AML-193 (cell line): Measurements from ENCODE around the gene NME7.
"Not testable (repeated sequence)": the region's sequence is repeated elsewhere in the genome, so short reads cannot be mapped to it uniquely, and the experiment has no call there.

ENCODE experiments used
- DNase-seq, 2 experiments: peaks; one replicate each; lab custom pipeline; 2025; lab: John Stamatoyannopoulos, UW

Gene NME7

DNA sequence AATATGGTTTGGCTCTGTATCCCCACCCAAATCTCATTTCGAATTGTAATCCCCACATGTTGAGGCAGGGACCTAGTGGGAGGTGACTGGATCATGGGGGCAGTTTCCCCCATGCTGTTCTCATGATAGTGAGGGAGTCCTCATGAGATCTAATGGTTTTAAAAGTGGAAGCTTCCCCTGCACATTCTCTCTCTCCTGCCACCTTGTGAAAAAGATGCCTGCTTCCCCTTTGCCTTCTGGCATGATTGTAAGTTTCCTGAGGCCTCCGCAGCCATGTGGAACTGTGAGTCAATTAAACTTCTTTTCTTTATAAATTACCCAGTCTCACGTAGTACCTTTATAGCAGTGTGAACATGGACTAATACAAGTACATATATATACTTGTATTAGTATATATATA, 25.5 kb downstream of the NME7 start:
- DNase-seq = not testable (repeated sequence)

DNA sequence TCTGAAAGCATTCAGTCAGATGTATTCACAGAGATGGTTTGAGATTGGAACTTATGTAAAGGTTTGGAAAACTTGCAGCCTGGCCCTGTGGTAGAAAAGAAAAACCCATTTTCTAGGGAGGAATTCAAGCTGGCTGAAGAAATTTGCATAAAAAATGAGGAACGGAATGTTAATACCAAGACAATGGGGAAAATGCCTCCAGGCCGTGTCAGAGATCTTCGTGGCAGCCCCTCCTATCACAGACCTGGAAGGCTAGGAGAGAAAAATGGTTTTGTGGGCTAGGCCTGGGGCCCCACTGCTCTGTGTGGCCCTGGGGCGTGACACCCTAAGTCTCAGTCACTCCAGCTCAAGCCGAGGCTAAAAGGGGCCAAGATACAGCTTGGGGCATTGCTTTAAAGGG, 26.7 kb downstream of the NME7 start:
- DNase-seq = no peak

DNA sequence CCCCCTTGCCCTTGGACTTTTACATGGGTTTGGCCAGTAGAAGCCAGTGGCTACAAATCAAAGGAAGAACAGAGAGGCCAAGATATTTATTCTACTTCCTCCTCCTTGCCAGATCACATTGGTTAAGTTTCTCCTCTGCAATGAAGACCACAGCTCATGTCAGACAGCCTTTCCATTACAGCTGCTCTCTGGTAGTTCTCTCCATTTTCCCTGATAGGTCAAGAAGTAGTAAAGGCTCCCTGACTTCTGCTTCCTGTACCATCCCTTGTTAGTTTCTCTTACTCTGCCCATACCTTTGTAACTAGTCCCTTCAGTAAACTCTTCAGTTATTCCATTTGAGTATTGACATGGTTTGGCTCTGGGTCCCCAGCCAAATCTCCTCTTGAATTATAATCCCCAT, 27.8 kb downstream of the NME7 start:
- DNase-seq = no peak

DNA sequence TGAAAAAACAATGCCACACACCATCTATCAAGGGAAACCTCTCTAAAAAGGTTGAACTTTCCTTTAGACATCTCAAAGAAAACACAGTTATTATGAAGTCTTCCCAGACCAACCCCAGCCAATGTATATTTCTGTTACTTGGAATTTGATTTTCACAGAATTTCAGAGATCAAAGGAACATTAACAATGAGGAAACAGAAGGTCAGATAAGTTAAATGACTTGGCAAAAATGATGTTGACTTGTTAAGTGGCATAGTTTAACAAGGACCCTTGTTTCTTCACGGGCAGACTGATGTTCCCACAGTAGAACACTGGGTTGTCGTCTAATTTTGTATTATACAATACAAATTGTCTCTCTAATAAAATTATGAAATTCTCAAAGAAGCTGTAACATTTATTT, 29.0 kb downstream of the NME7 start:
- no peak for DNase-seq

DNA sequence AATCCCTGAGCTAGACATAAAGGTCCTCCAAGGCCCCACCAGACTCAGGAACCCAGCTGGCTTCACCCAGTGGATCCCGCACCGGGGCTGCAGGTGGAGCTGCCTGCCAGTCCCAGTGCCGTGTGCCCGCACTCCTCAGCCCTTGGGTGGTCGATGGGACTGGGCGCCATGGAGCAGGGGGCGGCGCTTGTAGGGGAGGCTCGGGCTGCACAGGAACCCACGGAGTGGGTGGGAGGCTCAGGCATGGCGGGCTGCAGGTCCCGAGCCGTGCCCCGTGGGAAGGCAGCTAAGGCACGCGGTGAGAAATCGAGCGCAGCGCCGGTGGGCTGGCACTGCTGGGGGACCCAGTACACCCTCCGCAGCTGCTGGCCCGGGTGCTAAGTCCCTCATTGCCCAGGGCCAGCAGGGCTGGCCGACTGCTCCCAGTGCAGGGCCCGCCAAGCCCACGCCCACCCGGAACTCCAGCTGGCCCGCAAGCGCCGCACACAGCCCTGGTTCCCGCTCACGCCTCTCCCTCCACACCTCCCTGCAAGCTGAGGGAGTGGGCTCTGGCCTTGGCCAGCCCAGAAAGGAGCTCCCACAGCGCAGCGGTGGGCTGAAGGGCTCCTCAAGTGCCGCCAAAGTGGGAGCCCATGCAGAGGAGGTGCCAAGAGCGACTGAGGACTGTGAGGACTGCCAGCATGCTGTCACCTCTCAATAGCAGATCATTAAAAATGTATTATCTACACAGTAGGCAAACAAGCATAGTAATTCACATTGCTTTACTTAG, 30.5 kb downstream of the NME7 start:
- not testable (repeated sequence) for DNase-seq

DNA sequence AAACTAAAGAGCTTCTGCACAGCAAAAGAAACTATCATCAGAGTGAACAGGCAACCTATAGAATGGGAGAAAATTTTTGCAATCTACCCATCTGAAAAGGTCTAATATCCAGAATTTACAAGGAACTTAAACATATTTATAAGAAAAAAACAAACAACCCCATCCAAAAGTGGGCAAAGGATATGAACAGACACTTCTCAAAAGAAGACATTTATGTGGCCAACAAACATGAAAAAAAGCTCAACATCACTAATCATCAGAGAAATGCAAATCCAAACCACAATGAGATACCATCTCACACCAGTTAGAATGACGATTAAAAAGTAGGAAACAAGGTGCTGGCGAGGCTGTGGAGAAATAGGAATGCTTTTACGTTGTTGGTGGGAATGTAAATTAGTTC, 32.9 kb downstream of the NME7 start:
- not testable (repeated sequence) for DNase-seq

DNA sequence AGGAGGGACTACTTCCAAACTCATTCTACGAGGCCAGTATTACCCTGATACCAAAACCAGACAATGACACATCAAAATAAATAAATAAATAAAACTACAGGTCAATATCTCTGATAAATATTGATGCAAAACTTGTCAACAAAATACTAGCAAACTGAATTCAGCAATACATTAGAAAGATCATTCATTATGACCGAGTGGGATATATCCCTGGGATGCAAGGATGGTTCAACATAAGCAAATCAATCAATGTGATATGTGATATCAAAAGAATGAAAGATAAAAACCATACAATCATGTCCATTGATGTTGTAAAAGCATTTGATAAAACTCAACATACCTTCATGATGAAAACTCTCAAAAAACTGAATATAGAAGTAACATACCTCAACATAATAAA, 36.7 kb downstream of the NME7 start:
- DNase-seq = no peak

DNA sequence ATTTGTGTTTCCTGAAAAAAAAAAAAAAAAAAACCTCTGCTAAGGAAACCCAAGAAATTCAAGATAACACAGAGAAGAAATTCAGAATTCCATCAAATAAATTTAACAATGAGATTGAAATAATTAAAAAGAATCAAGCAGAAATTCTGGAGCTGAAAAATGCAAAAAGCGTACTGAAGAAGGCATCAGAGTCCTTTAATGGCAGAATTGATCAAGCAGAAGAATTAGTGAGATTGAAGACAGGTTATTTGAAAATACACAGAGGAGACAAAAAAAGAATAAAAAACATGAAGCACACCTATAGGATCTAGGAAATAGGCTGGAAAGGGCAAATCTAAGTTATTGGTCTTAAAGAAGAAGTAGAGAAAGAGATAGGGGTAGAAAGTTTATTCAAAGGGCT, 38.2 kb downstream of the NME7 start:
- no peak for DNase-seq

DNA sequence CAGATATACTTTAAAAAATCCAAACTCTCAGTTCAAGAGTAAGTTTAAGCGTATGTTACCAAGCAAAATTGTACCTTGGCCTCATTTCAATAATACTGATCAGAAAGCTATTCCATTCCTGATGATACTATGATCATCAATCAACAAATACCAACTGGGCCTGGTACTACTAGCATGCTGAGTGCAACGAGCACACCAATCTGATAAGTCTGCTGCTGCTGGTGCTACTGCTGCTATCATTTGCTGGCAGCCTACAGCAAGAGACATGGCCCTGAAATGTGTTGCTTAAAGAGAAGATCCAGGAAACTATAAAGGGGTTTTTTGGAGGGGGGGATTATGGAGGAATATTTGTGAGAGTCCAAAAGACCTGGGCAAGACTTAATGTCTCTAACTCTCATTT, 39.7 kb downstream of the NME7 start:
- DNase-seq = no peak

DNA sequence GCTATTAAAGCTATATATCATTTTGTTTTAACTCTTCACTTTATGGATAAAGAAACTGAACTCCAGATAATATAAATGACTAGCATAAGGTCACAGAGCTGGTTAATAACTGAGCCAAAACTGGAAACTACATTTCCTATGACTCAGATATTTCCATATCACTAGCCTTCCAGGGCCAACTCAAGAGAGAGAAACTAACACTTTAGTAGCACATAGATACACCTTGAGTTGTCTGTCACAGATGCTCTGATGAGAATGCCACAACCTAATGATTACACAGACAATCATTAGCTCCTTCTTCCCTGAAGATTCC, 40.7 kb downstream of the NME7 start:
- DNase-seq = peak in 1 of 2 experiments; percentile 14

DNA sequence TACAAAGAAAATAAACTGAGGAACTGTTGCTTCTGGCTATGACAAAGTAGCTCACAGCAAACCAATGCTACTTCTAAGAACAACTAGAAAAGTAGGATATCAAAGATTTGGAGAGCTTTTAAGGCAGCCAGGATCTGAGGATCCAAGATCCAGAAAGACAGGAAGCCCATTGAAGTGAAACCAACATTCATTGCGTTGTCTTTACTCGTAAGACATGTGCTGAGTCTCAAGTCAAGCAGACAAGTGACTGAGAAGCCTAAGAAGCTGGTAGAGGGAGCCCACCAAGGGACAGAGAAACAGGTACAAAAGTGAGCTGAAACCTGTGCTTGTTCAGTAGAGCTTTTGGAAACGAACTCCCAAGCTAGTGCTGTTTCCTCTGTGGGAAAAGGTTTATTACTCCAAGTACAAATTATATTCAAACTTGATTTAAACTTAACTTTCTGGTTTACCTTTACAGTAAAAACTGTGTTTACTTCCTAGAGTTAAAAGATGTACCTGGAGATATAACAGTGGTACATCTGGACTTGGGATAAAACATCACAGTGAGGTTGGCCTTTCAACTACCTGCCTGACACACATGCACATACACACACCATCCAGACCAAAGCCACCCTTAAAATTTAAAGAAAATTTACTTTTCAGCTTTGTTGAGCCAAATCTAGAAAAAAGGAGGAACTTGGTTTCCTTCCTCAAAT, 41.2 kb downstream of the NME7 start:
- DNase-seq = peak in 1 of 2 experiments; percentile 17

DNA sequence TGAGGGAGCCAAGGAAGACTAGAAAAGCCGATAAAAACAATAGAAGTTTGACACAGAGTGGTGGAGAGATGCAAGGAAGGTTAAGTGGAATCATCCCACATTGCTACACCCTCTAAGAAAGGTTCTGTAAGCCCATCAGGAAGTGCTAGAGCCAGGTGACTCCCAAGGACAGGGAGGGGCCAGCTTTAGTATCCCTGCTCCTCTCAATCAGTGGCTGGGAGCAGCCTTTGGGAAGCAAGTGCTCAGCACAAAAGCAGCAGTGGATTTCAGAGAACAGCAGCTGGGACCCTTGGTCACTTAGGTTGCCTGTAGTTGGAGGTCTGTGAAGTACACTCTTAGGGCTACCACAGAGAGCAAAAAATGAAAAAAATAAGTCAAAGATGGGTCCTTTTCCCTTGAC, 42.5 kb downstream of the NME7 start:
- no peak for DNase-seq

DNA sequence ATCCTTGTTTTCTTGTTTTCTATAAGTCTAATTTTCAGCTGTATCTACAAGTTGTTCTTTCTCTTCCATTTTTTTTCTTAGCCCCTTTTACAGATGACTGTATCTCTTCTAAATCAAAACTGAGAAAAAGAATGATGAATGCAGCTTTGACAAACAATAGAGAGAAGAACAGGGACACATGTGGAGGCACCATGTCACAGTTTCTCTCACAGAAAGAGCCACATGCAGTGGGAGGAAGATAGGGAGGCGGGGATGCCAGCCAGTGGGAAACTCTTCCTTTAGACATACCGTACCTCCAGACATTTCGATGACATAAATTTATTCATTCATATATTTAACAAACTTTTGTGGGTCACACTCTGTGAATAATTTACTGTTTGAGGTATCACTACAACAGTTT, 45.5 kb downstream of the NME7 start:
- DNase-seq = no peak

DNA sequence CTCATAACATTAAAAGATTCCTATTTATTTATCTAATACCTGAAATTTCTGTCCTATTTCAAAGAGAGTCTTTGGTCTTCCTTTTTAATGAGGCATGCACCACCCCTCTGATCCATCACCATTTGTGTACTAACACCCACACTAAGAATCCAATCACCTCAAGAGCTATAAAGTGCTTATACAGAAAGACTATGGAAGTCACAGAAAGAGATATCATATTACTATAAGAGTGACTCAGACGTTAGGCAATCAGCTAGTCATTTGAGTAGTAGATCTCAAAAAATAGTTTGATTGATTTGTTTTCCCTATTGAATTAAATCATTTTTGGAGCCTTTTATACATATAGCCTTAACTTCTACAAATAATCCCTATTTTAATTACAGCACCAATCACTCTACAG, 46.1 kb downstream of the NME7 start:
- DNase-seq = no peak

DNA sequence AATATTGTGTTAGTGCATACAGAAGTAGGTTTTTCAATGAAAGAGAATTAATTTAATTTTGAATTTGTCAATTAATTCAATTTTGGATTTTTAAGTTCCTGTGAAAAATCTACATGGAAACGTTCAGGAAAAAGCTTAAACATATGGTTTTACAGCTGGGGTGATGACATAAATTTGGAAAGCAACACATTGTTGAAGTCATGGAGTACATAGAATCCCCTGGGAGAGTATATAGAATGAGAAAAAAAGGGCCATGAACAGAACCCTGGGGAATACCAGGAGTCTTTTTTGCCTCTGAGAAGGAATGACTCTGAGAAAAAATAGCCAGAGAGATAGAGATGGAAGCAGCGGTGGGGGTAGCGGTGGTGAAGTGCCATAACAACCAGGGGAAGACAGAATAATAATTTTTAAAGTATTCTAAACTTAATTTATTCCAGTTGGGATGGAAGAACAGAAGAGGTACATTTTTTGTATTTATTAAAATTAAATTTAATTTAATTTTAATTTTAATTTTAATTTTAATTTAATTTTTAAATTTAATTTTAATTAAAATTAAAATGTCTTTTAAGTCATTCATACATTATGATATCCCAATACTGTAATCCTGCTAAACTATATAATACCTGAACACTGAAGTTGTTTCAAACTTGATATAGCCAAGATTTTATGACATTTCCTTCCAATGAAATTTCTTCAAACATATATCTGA, 48.9 kb downstream of the NME7 start:
- no peak for DNase-seq

DNA sequence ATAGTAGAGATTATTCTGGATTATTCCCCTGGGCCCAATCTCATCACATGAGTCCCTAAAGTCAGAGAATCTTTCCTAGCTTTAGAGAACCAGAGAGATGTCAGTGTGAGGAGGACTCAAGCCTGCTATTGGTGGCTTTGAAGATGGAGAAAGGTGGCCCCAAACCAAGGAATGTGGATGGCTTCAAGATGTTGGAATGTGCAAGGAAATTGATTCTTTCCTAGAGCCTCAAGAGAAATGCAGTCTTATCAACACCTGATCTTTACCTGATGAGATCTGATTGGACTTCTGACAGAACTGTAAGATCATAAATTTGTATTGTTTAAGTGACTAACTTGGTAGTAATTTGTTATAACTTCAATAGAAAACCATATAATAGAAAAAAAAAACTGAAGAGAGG, 51.0 kb downstream of the NME7 start:
- no peak for DNase-seq

DNA sequence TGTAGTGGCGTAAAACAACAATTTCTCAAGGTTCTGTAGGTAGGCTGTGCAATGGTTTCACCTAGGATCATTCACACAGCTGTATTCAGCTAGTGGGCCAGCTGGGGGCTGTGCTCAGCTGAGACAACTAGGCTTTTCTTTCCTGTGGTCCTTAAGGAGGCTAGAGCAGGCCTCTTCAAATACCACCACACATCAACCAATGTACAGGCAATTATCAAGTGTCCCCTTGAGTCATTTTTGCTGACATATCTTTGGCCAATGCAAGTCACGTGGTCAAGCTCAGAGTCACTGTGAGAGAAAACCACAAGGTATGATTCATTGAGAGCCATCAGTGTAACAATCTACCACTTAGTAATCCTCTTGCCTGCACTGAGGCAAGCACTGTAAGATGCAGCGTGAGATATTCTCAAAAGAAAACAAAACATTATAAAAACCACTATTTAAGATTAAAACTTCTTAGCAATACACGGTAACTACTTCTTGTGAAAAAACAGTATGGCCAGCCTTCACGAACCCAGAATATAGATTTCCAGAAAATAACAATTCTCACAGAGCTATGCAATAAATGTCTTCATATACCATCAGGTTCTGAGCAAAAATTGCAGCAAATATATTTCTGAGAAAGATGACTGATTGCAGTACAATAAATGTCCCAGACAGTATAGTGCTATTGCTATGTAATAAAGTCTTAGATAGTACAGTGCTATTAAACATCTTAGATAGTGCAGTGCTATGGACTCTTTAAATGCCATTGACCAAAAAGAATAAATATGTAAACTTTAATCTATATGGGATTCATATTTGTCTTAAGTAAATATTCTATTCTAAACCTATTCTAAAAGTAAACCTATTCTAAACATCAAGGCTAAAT, 55.3 kb downstream of the NME7 start:
- DNase-seq = peak; percentile 82 to 83

DNA sequence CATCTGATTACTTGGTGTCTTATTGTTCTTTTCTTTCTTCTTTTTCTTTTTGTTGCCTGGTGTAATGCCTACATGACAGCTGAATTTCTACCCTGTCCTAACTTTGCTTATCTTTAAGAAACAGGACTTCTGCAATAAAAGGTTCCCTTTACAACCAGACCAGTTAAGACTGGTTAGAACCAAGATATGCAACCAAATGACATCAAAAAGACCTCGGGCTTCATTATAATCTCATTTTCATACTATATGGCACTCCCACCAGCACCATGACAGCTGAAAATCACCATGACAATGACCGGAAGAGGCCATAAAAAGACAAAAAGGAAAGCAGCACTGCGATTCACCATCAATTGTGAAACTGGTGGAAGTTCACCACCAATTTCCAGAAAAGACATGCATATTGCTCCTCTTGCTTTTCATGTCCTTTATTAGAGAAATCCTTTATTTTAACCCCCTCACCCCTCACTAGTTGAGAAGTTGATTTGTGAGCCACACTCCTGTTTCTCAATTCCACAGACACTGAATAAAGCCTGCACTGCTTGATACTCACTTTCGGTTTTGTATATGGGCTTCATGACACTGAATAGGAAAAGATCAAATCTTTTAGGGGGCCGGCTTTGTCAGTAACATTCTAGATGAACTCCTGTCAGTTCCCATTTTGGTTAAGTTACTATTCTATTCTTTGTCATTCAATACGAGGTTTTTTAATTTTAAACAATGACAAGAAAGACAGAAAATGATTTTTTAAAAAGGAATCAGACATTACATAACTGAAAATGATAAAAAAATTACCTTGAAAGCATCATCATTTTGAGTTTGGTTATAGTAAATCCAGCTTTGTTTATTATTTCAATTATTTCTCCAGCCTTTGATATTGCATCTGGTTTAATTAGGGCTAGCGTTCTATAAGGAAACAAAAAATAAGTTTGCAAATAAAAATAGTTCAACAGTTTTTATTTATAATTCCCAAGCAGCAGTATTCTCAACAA, 58.1 kb downstream of the NME7 start:
- peak; percentile 59 to 71 for DNase-seq

DNA sequence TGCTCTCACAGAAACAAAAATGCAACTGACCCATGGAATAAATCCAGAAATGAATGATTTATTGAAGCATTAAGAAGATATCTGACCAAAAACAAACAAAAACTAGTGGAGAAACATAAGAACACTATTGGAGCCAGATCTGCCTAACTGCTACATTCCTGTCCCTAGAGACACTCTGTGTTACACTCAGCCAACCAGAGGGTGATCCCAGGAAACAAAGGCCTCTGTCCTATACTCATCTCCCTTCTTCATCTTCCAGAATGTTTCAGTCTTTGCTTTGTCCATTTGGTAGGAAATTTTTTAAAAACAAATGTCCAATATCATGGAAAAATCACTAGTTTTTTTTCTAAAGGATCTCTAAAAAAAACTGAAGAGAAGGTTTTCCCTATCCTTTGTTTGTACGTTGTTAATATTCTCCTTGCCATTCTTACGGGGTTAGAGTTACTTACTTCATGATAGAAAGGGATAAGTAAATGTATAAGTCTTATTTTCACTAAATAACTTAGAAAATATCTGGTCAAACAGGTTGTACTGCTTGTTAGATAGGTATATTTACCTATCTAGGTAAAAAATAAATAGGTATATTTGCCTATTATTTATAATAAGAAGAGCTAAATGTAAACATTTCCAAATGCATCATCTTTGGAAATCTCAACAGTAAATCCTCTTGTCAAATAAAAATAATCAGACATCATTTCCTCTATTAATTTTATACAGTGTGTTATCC, 59.1 kb downstream of the NME7 start:
- DNase-seq = no peak

DNA sequence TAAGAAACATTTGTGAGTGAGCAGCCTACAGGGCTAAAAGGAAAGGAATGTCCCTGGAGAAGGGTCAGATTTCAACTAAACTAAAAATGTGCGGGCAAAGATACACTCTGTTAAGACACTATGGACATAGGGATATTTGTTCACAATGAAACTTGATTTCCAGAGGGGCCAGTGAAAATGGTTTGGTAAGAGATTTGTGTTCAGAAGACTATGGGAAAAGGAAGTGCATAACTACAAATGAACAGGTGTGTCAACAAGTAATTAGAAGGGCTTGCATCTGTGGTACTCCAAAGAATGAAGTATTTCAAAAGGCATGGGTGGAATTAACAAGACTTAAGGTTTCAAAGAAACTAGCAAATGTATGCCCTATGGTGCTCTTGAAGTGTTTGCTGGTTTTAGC, 60.4 kb downstream of the NME7 start:
- no peak for DNase-seq
